ENCODE data around the gene POPDC2. TPM values are rescaled to one million over a fixed set of nuclear protein-coding genes. Genes with fewer than 3 reads are reported as not detected.

The POPDC2 gene
- total RNA-seq, 2 donors from 2014 or later, result 6.6 to 7.2 TPM

DNA sequence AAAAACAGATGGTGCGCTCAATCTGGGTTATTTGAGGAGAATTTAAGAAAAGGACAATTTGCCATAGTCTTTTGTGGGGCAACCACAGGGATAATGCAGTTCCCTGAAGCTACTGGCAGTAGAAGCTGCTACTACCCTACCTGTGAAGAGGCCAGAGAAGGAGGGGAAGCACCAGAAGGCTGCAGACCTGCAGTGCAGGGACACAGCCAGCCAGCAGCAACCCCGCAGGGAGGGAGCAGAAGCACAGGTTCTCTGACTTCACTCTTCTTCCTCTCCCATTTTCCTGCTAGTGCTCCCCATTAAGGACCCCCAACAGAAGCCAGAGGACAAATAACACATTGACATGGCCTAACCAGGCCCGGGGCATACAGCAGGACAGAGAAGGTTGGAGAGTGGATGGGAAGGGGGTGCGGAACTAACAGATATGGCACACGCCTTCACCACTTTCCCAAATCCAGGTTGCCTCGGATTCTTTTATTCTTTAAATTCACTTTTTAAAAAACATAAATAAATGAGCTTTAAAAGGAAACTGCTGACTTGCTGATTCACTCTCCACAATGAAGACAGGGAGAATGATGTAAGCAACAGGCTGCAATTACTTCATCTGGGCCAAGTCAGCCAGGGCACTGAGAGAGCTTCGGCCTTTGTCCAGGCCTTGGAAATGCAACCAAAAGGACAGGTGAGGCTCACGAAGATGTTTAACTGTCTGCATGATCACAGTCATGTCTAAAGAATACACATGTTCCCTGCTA lies 30.1 kb downstream of the POPDC2 start:
- H3K4me3 Mint-ChIP-seq, result peak overlapping the region in 1 of 2 donors; percentile 34
- DNase-seq, result no peak
- ATAC-seq (replicated peaks in 1 of 2), result no peak
- H3K27ac Mint-ChIP-seq, result no peak overlapping the region
- H3K36me3 Mint-ChIP-seq (ENCODE audit: insufficient read depth in 2 of 2), result peaks cover 0 to 1% of the 10 kb centered on the region in 2 donors
- peaks cover 34% of the 10 kb centered on the region for H3K27me3 Mint-ChIP-seq (ENCODE audit: low read depth)
- no peaks in the 10 kb centered on the region for H3K9me3 Mint-ChIP-seq
- peaks cover 49% of the 10 kb centered on the region for H3K4me1 Mint-ChIP-seq (ENCODE audit: low read depth)

DNA sequence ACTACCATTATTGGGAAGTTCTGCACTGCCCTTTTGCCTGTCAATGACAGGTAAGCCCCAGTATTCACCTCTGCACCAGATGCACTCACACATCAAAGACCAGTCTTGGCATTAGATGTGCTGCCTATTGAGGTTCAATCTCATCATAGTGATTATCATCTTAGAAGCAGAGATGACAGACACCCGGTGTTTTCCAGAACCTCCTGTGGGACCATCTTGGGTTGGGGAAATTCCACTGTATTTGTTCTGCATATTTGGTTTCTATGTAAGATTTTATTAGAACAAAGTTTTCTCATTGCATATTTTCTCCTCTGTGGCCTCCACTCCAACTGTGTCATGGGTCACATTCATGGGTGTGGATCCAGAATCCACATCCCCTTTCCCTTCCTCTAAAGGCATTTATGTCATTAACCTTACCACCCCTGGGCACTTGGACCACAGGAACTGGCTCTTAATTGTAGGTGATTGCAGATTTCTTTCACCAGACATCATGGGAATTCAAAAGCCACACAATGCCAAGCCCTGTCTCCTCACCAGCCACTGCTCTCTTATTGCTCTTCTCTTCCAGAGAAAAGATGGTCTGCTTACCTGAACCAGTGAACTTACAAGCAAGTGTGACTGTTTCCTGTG lies 31.5 kb downstream of the POPDC2 start:
- Mint-ChIP-seq H3K4me3 (peak overlapping the region; percentile 62 to 83), H3K9me3 (no peaks in the 10 kb centered on the region), H3K4me1 (ENCODE audit: low read depth) (peaks cover 49% of the 10 kb centered on the region), H3K36me3 (ENCODE audit: insufficient read depth in 2 of 2) (peaks cover 0 to 1% of the 10 kb centered on the region in 2 donors), H3K27ac (peak overlapping the region; percentile 22), H3K27me3 (ENCODE audit: low read depth) (peaks cover 37% of the 10 kb centered on the region)
- peak in 1 of 2 donors; percentile 12 for DNase-seq
- ATAC-seq (replicated peaks in 1 of 2), result peak; percentile 41 to 50

DNA sequence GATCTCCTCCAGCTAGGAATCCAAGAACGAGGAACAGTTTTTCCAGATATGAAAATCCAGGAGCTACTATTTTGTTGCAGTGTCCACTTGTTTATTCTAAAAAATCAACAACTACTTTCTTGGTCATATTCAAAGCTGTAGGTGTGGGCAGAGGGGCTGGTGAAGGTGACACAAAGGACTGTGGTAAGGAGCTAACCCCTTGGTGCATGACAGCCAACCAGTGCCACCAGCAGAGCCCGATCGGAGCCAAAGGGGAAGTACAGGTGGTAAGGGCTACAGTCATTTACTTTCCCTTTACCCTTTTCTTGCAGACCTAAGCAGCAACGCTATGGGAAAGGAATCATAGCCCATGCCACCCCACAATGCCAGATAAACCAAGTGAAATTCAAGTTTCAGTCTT lies 32.0 kb downstream of the POPDC2 start:
- peak overlapping the region; percentile 74 for H3K27ac Mint-ChIP-seq
- peaks cover 37% of the 10 kb centered on the region for H3K27me3 Mint-ChIP-seq (ENCODE audit: low read depth)
- peak overlapping the region; percentile 62 to 83 for H3K4me3 Mint-ChIP-seq
- H3K4me1 Mint-ChIP-seq (ENCODE audit: low read depth), result peaks cover 49% of the 10 kb centered on the region
- peaks cover 0 to 1% of the 10 kb centered on the region in 2 donors for H3K36me3 Mint-ChIP-seq (ENCODE audit: insufficient read depth in 2 of 2)
- peak; percentile 72 to 82 for DNase-seq
- H3K9me3 Mint-ChIP-seq, result no peaks in the 10 kb centered on the region
- peak; percentile 92 to 97 for ATAC-seq (replicated peaks in 1 of 2)

DNA sequence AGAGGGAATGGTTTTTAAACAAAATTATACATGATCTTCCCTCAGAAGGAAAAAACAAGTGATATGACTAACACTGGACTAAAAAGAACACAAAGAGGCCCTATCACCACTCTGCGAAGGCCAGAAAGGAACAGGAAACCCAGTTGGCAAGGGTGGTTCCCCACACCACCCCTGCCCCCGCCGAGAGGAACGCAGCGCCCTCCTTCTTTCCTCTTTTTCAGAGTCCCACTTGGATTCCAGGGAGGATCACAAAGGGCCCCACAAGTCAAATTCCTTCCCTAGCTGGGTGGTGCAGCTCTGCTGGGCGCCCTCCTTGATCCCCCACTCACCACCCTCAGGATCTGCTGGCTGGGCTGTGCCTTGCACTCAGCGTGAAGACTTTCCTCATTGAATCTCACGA lies 32.9 kb downstream of the POPDC2 start:
- H3K27ac Mint-ChIP-seq, result peak overlapping the region; percentile 62
- H3K4me3 Mint-ChIP-seq, result peak overlapping the region; percentile 62 to 83
- ATAC-seq (replicated peaks in 1 of 2) (peak in 1 of 2 donors; percentile 34), DNase-seq (peak; percentile 36 to 46)
- H3K36me3 Mint-ChIP-seq (ENCODE audit: insufficient read depth in 2 of 2), result peaks cover 0 to 1% of the 10 kb centered on the region in 2 donors
- peaks cover 49% of the 10 kb centered on the region for H3K4me1 Mint-ChIP-seq (ENCODE audit: low read depth)
- no peaks in the 10 kb centered on the region for H3K9me3 Mint-ChIP-seq
- H3K27me3 Mint-ChIP-seq (ENCODE audit: low read depth), result peaks cover 37% of the 10 kb centered on the region

DNA sequence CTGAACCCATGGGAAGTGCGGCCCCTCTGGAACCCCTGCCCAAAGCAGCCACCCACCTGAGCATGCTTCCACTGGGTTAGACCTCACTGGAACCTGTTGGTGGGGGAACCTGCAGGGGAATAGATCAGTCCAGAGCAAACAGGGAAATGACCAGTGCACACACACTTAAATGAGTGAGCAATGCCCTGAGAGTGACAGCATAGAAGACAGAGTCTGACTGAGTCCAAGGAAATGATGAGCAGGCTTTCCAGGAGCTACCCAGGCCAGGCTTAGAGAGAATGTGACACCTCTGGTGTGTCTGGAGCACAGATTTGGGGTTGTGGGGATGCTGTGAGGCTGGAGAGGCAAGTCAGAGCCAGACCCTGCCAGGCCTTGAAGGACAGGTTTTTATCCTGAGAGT lies 34.2 kb downstream of the POPDC2 start:
- Mint-ChIP-seq H3K9me3 (no peaks in the 10 kb centered on the region), H3K27ac (no peak overlapping the region), H3K4me1 (ENCODE audit: low read depth) (peaks cover 49% of the 10 kb centered on the region), H3K27me3 (ENCODE audit: low read depth) (peaks cover 37% of the 10 kb centered on the region), H3K36me3 (ENCODE audit: insufficient read depth in 2 of 2) (peaks cover 0 to 1% of the 10 kb centered on the region in 2 donors), H3K4me3 (peak overlapping the region in 1 of 2 donors; percentile 52)
- ATAC-seq (replicated peaks in 1 of 2) (no peak), DNase-seq (no peak)

DNA sequence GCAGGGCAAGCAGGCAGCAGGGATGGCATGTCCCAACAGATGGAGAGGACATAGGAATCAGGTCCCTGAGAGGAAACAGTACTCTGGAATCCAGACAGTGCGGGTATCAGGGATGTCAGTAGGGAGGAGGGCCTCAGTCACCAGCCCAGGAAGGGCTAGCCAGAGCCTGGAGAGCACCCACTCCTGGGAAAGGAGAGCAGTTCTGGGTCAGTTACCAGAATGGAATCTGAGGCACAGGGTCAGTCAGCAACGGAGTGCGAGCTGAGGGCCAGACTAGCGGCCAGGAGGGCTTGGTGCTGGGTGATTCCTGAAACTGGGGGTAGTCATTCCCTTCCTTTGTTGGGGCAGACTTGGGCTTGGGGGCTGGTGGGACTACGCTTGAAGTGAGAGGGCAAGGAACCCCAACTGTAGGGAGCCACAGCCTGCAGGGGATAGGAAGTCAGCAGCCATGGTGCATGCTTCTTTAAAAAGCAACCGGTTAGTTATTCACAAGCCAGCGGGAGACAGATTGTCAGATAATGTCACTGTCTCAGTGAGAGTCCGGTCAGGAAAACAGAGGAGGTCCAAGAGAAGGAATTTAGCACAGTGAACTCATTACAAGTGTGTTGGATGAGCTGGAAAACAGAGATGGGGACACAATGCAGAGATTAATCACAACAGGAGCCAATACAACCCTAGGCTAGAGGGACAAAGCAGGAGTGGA lies 34.8 kb downstream of the POPDC2 start:
- H3K4me3 Mint-ChIP-seq, result no peak overlapping the region
- no peak for DNase-seq
- no peaks in the 10 kb centered on the region for H3K9me3 Mint-ChIP-seq
- H3K4me1 Mint-ChIP-seq (ENCODE audit: low read depth), result peaks cover 43% of the 10 kb centered on the region
- no peak overlapping the region for H3K27ac Mint-ChIP-seq
- peaks cover 0 to 1% of the 10 kb centered on the region in 2 donors for H3K36me3 Mint-ChIP-seq (ENCODE audit: insufficient read depth in 2 of 2)
- ATAC-seq (replicated peaks in 1 of 2), result no peak
- H3K27me3 Mint-ChIP-seq (ENCODE audit: low read depth), result peaks cover 32% of the 10 kb centered on the region

DNA sequence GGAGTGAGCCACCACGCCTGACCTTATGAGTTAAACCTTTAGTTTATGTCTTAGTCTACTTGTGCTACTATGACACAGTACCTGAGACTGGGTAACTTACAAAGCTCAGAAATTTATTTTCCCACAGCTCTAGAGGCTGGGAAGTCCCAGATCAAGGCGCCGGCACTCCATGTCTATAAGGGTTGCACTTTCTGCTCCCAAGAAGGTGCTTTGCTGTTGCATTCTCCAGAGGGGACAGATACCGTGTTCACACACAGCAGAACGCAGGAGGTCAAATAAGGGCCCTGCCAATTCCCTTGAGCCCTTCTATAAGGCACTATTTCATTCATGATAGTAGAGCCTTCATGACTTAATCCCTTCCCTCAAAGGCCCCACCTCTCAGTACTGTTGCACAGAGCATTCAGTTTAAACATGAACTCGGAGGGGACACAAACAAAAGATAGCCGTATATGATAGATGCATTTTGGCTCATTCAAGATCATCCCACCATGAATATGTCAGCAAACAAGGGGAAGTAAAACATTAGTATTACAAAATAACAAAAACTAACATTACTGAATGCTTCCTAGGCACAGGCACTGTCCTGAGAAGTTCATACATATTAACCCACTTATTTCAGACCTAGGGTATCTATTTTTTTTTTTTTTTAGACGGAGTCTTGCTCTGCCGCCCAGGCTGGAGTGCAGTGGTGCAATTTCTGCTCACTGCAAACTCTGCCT lies 36.2 kb downstream of the POPDC2 start:
- H3K9me3 Mint-ChIP-seq, result no peaks in the 10 kb centered on the region
- H3K4me1 Mint-ChIP-seq (ENCODE audit: low read depth), result peaks cover 31% of the 10 kb centered on the region
- H3K27me3 Mint-ChIP-seq (ENCODE audit: low read depth), result peaks cover 31% of the 10 kb centered on the region
- H3K27ac Mint-ChIP-seq, result no peak overlapping the region
- no peak for ATAC-seq (replicated peaks in 1 of 2)
- no peak overlapping the region for H3K4me3 Mint-ChIP-seq
- DNase-seq, result no peak
- H3K36me3 Mint-ChIP-seq (ENCODE audit: insufficient read depth in 2 of 2), result peaks cover 0 to 1% of the 10 kb centered on the region in 2 donors

DNA sequence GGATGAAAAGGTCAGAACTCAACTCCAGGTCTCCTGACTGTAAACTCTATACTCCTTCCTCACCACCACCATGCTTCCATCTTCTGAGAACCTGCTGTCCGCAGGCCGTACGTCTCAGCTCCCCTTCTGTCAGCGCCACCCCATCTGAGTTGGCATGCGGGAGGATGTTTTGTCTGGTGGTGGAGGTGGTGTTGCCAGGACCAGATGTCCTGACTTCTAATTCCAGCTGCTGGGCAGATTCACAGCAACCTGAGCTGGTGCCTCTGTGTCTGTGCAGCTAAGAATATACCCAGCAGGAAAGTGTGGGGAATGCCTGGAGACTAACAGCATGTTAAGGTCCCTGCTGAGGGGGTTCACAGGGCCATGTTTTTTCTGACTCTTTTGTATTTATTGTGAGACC lies 39.5 kb downstream of the POPDC2 start:
- DNase-seq (no peak), ATAC-seq (replicated peaks in 1 of 2) (no peak)
- H3K4me3 Mint-ChIP-seq, result no peak overlapping the region
- H3K27me3 Mint-ChIP-seq (ENCODE audit: low read depth), result peaks cover 35% of the 10 kb centered on the region
- H3K36me3 Mint-ChIP-seq (ENCODE audit: insufficient read depth in 2 of 2), result no peaks in the 10 kb centered on the region
- H3K9me3 Mint-ChIP-seq, result no peaks in the 10 kb centered on the region
- no peaks in the 10 kb centered on the region for H3K4me1 Mint-ChIP-seq (ENCODE audit: low read depth)
- no peak overlapping the region for H3K27ac Mint-ChIP-seq

DNA sequence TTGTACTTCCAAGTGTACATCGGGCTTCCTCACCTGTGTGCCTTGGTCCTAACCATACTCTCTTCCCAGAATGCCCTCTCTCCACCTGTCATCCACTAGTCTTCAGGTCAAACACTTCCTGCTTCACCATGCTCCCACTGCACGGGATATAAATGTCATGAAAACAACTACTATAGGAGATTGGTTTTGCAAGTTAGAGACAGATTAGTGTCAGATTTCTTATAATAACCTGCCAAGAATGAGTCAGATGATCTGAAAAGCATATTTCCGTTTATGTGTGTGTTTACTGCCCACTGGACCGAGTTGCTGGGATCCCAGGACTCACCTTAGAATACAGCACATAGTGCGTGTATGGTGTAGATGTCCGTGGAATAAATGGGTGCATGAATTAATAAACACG lies 41.3 kb downstream of the POPDC2 start:
- ATAC-seq (replicated peaks in 1 of 2) (no peak), DNase-seq (no peak)
- Mint-ChIP-seq H3K4me3 (no peak overlapping the region), H3K27ac (no peak overlapping the region), H3K4me1 (ENCODE audit: low read depth) (no peaks in the 10 kb centered on the region), H3K27me3 (ENCODE audit: low read depth) (peaks cover 26% of the 10 kb centered on the region), H3K9me3 (no peaks in the 10 kb centered on the region), H3K36me3 (ENCODE audit: insufficient read depth in 2 of 2) (no peaks in the 10 kb centered on the region)

DNA sequence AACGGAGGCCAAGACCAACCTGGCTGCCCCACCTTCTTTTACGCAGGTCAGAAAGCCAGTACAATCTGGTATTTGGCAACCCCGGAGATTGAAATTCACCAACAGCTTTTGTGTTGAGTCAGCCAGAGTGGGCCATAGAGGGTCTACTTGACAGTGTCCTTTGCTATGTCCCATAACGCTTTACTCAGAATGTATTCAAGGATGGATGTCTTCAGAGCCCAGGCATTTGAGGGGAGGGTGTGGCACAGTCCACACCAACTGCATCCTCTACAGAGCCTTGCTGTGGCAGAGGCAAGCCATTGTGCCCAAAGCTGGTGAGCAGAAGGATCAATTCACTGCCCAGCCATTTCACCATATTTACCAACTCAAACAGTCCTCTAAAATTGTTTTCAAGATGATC lies 44.3 kb downstream of the POPDC2 start:
- Mint-ChIP-seq H3K36me3 (ENCODE audit: insufficient read depth in 2 of 2) (no peaks in the 10 kb centered on the region), H3K27me3 (ENCODE audit: low read depth) (peaks cover 43% of the 10 kb centered on the region), H3K27ac (no peak overlapping the region), H3K4me3 (no peak overlapping the region), H3K4me1 (ENCODE audit: low read depth) (no peaks in the 10 kb centered on the region), H3K9me3 (no peaks in the 10 kb centered on the region)
- DNase-seq, result no peak
- ATAC-seq (replicated peaks in 1 of 2), result no peak

DNA sequence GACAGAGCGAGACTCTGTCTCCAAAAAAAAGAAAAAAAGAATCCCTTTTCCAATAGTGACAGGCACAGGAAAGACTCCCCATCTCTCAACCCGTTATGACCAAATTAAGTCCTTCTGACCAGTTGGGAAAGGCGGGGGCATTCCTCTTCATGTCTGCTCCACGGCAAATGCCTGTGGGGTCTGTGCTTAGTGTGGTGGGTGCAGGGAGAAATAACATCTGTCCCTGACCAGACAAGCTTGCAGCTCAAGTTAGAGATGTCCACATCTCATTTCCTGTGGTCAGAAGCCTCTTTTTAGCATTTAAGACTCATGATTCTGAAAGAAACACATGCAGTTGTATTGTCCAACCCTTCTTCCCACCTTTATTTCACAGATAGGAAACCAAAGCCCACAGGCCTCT lies 46.5 kb downstream of the POPDC2 start:
- Mint-ChIP-seq H3K27me3 (ENCODE audit: low read depth) (peaks cover 50% of the 10 kb centered on the region), H3K27ac (no peak overlapping the region), H3K9me3 (no peaks in the 10 kb centered on the region), H3K36me3 (ENCODE audit: insufficient read depth in 2 of 2) (no peaks in the 10 kb centered on the region), H3K4me1 (ENCODE audit: low read depth) (no peaks in the 10 kb centered on the region), H3K4me3 (no peak overlapping the region)
- no peak for DNase-seq
- ATAC-seq (replicated peaks in 1 of 2), result no peak

DNA sequence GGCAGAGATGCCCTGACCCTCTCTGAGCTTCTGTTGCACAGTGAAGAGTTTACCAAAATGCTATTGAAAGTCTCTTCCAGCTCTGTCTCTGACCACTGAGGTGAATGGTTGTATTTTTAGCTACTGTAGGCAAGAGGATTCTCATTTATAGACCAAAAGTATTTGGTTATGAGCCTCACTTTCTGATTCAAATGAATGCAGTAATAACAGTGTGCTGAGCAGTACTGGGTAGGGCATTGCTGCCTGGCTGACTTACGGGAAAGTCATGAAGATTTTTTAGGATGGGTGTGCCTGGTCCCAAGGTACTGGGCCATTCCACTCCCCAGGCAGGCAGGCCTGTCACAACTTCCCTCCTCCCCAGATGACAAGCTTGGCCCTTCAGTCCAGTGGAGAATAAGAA lies 47.2 kb downstream of the POPDC2 start:
- H3K36me3 Mint-ChIP-seq (ENCODE audit: insufficient read depth in 2 of 2), result no peaks in the 10 kb centered on the region
- DNase-seq (no peak), ATAC-seq (replicated peaks in 1 of 2) (no peak)
- peaks cover 49% of the 10 kb centered on the region for H3K27me3 Mint-ChIP-seq (ENCODE audit: low read depth)
- no peaks in the 10 kb centered on the region for H3K4me1 Mint-ChIP-seq (ENCODE audit: low read depth)
- H3K27ac Mint-ChIP-seq, result no peak overlapping the region
- no peak overlapping the region for H3K4me3 Mint-ChIP-seq
- H3K9me3 Mint-ChIP-seq, result no peaks in the 10 kb centered on the region

DNA sequence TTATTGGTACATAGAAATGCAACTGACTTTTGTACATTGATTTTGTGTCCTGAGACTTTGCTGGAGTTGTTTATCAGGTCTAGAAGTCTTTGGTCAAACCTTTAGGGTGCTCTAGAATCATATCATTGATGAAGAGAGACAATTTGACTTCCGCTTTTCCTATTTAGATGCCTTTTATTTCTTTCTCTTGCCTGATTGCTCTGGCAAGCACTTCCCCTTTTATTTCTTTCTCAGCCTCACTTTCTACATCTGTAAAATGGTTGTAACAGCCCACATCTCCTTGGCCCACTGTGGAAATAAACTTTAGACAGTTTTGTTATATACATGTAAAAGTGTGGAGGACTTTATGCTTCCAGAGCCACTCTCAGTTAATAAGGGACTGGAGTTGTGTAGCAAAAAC lies 48.7 kb downstream of the POPDC2 start:
- H3K4me1 Mint-ChIP-seq (ENCODE audit: low read depth), result no peaks in the 10 kb centered on the region
- no peak overlapping the region for H3K27ac Mint-ChIP-seq
- no peak overlapping the region for H3K4me3 Mint-ChIP-seq
- no peak for DNase-seq
- H3K9me3 Mint-ChIP-seq, result no peaks in the 10 kb centered on the region
- ATAC-seq (replicated peaks in 1 of 2), result no peak
- H3K36me3 Mint-ChIP-seq (ENCODE audit: insufficient read depth in 2 of 2), result no peaks in the 10 kb centered on the region
- H3K27me3 Mint-ChIP-seq (ENCODE audit: low read depth), result peaks cover 55% of the 10 kb centered on the region

All from activated T-cell treated with anti-CD3 and anti-CD28 coated beads, Interleukin-2, amount 50 U/mL, for 72 hours (primary cell).